AG20443 (cell line): ENCODE measurements around the gene OR5K1.

Source experiments
- DNase-seq: peaks from one replicate; pipeline ENCODE4 v3.0.0; 2012; ENCODE audit warnings: low spot score, mixed read lengths

OR5K1 gene

GRCh38 chr3:98462901-98463300, at the start of gene OR5K1:
Gene OR5K1, plus strand, starts transcription at chr3:98463201. Its CDS starts 6,376 bp downstream, at chr3:98469577.
- DNase-seq = no peak

DNA sequence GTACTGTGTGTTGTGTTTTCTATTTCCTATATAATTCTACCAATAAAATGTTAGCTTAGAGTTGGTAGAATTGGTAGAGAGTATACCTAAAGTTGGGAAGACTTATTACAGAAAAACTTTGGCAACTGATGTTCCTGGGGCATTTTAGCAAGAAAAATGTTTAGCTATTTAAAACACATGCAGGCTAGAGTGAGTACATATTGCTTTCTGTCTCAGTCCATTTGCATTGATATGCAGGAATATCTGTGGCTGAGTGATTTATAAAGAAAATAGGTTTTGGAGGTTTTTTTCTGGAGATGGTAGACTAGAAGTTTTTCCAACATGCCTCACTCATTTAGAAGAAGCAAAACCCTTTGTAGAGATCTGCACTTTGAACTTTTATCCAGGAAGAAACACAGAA, 30.4 kb upstream of the OR5K1 start:
- DNase-seq = no peak

DNA sequence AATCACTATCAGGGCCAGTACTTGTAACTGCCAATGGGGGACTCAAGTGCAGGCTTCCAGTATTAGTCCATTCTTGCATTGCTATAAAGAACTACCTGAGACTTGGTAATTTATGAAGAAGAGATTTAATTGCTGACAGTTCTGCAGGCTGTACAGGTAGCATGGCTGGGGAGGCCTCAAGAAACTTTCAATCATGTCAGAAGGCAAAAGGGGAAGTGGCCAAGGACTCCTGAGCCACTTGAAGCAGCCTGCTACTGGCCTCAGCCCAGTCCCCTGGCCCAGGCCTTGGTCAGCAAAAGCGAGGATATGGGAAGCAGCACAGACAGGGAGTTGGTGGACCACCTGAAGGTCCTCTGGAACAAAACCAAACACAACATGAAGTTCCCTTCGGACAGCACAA, 29.2 kb upstream of the OR5K1 start:
- DNase-seq = no peak

DNA sequence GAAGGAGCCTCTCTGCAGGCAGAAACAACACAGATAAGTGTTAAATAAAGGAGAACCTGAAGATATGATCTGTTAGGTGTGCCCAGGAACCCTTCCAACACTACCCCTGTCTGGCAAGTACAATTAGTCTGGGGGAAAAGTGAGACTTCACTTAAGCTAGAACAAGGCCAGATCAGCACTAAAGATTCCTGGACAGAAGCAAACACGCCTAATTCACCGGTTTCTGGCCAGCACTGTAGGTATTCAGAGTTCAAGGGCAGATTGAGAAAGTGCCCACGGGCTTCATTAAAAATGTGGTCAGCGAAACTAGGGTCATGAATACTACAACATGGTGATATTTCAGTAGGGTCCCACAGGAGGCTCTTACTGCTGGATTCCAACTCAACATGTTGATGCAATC, 28.6 kb upstream of the OR5K1 start:
- no peak for DNase-seq

DNA sequence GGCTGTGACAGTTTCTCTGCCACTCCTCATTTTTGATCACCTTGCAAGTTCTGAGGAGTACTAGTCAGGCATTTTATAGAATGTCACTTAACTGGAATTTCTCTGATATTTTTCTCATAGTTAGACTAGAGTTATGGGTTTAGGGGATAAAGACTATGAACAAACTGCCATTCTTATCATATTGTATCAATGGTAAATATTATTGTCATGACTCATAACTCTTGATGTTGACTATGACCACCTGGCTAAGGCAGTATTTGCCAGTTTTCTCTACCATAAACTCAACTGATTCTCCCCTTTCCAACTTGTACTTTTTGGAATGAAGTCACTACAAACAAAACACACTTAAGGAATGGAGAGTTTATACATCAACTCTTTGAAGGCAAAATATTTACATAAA, 22.7 kb upstream of the OR5K1 start:
- no peak for DNase-seq

DNA sequence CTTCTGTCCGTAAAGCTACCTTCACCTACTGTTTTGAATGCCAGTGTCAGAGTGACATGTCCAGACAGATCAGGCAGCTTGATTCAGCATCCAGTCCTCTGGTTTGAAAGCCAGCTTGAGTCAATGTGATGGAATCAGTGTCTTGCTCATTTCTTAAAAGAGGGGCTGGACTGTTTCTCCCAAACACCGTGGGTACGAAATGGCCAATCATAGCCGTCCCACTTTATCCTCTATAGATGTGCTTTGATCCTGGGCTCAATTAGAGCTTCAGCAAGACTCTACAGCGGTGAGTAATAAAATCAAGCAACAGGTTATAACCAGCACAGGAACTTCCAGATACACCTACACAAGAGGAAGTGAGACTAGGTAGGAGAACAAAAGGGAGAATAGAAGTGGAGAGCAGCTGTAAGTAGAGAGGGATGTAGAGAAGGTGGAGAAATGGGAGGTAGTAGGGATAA, 17.0 kb upstream of the OR5K1 start:
- DNase-seq = no peak

GRCh38 chr3:98449606-98450193, 13.3 kb upstream of the OR5K1 start:
- no peak for DNase-seq

DNA sequence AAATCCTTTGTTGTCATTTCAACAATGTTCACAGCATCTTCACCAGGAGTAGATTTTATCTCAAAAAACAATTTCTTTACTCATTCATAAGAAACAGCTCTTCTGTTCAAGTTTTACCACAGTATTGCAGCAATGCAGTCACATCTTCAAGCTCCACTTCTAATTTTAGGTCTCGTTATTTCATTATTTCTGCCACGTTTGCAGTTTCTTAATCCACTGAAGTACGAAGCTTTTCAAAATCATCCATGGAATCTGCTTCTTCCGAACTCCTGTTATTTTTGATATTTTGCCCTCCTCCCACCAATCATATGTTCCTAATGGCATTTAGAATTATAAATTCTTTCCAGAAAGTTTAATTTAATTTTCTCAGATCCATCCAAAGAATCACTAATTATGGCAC, 12.6 kb upstream of the OR5K1 start:
- DNase-seq = no peak

- DNase-seq = no peak
These were observed 9.2 kb upstream of the OR5K1 start for GRCh38 chr3:98453827-98454226.

DNA sequence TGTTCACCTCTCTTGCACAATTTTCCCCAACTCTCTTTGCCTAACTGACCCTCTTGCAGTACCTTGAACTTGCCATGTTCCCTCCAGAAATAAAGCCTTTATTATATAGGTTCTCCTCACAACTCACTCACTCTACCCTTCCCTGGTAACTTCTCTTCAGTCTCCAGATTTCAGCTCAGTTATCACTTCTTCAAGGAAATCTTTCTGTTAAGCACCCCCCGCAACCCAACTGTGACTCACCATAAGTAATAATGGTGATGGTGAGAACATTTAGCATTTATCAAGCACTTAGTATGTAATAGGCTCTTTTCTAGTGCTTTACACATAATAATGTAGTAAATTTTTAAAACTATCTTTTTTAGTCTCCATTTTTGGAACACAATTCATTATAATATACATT, 8.1 kb upstream of the OR5K1 start:
- DNase-seq = no peak

GRCh38 chr3:98457543-98457942, 5.5 kb upstream of the OR5K1 start:
- no peak for DNase-seq

DNA sequence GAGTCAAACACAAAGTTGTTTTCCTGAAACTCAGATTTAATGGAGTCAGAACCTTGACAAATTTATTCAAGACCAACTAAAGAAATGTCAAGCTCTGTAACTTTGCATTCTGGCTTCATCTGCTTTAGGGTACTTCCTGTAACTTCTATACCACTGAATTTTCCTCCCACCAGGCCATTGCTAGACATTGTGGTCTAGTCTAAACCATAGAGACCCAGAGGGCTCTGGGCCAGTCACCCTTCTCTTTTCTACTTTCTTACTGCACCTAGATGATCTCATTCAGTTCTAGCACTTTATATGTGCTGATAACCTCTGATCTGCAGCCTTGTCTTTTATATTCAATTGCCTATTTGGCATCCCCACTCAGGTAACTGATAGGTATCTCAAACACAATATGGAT, 2.8 kb upstream of the OR5K1 start:
- DNase-seq = no peak

DNA sequence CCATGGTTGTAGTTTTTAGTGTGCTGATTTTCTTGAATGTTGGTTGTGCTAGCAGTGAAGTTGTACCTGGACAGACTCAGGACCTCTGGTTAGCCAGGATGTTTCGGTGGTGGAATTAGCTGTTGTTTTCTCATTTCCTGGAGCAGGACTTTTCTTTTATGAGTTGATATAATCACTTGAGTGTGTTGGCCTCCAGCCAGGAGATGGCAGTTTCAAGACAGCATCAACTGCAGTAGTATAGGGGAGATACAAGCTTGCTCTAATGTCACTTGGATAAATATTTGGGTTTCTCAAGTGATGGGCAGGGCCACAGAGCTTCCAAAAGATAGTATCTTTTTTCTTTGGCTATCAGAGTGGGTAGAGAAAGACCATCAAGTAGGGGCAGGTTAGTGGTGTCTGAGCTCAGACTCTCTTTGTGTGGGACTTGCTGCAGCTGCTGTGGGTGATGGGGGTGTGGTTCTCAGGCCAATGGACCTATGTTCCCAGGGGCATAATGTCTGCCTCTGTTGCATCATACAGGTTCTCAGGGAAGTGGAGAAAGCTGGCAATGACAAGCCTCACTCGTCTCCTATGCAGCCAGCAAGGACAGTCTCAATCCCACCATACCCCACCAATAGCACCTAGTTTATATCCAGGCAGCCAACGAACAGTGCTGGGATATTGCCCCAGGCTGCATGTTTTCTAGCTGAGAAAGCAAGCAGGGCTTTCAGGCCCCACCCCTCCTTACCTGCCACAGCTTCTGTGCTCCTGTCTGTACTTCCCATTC, 19.9 kb downstream of the OR5K1 start:
- DNase-seq = no peak

GRCh38 chr3:98483626-98484025, 20.6 kb downstream of the OR5K1 start:
- no peak for DNase-seq

DNA sequence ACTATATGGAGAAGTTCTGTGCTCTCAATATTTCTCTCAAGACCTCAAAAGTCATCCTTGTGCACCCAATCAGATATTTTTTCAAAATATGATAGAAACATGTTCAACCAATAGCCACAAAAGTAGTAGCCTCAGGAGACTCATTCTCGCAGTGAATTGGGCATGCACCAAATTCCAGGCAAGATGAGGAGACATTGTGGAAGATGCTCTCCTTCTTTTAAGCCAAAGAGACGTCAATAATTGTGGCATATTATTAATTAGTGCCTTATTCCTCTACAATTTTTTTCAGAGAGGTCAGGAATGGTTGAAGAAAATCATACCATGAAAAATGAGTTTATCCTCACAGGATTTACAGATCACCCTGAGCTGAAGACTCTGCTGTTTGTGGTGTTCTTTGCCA, 34.4 kb downstream of the OR5K1 start, which contains the start of gene OR5K2:
Gene OR5K2 (plus strand): TSS at position 301 of the 400 bp plus-strand sequence. CDS start 0 bp downstream, at position 301.
- no peak for DNase-seq

- no peak for DNase-seq
These were observed 37.0 kb downstream of the OR5K1 start for GRCh38 chr3:98500019-98500418.

DNA sequence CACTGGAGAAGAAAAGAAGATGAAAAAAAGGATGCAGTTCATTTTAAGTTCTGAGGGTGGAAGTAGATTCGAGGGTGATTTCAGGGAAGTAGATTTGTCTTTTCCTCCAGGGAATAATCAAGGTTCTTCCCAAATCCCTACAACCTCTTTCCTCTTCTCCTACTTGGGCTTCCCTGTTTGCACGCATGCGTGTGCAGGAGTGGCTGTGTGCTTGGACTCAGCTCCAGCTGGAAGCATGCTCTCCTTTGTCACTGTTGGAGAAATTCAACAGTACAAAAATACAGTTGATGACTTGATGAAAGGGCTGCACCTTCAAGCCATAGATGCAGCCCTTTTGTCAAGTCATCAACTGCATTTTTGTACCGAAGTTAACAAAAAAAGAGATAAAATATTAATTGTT, 38.3 kb downstream of the OR5K1 start:
- DNase-seq = no peak

- no peak for DNase-seq
These were observed 39.0 kb downstream of the OR5K1 start for GRCh38 chr3:98501863-98502576.

DNA sequence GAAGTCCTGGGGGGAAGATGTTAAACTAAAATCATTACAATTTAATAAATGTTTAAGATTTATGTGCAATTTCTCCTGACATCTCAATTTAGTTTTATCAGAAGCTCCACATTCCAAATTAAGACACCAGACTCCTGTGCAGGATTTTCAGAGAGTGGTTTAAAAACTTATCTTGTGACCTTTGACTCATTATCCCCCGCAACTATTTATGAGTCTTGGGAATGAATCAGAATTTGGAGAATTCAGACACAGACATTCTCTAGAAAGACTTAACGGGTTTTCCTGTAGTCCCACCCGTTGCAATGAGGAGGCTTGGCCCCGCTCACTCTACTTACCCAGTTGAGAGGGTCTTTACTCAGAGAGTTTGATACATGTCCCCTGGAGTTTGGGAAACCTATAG, 41.5 kb downstream of the OR5K1 start:
- DNase-seq = no peak

- DNase-seq = no peak
These were observed 45.6 kb downstream of the OR5K1 start for GRCh38 chr3:98508582-98508981.

GRCh38 chr3:98512576-98512975, 49.6 kb downstream of the OR5K1 start:
- DNase-seq = no peak

DNA sequence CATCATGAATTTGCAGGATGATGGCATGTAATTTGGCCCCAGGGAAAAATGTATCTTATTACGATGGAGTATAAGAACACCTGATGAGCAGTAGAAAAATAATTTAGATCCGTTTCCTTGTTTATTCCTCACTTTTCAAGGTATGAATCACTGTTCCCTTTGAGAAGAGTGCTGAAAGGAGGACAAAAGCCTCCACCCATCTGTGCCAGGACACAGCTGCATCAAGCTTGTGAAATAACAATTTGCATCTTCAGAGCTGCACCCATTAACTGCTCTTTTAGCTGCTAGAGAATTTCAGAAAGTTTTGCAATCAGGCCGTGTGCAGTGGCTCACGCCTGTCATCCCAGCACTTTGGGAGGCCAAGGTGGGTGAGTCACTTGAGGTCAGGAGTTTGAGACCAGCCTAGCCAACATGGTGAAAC, 50.1 kb downstream of the OR5K1 start:
- peak; percentile 21 for DNase-seq

GRCh38 chr3:98513736-98514135, 50.7 kb downstream of the OR5K1 start:
- DNase-seq = no peak
